SK-N-SH treated with all-trans-retinoic acid at 6 μM for 48 hours (cell line): Measurements from ENCODE around the gene COL1A2.

Experiments used
- ATAC-seq: fragments of 200-7000 bp; cut with Tn5 transposase; 3 replicates; pipeline ENCODE4 v1.9.1; 2020; ENCODE audit warnings: mild to moderate bottlenecking, moderate library complexity
- ARNTL ChIP-seq: fragments of 450-650 bp; formaldehyde crosslinking; IDR thresholded peaks from 2 replicates; pipeline ENCODE4 v1.5.0; 2020; ENCODE audit warnings: low read depth, mild to moderate bottlenecking, moderate library complexity, borderline replicate concordance
- BACH2 ChIP-seq: fragments of 250-450 bp; sonication (Bioruptor Pico); IDR thresholded peaks from 2 replicates; pipeline ENCODE4 v1.9.0; 2021; ENCODE audit warnings: mild to moderate bottlenecking, borderline replicate concordance
- CSDC2 ChIP-seq: fragments of 250-450 bp; sonication (Bioruptor Pico); IDR thresholded peaks from 2 replicates; pipeline ENCODE4 v1.5.0; 2020; ENCODE audit warnings: mild to moderate bottlenecking, moderate library complexity
- ESRRG ChIP-seq: fragments of 250-450 bp; sonication (Bioruptor Pico); IDR thresholded peaks from 2 replicates; pipeline ENCODE4 v1.6.1; 2021; ENCODE audit warnings: mild to moderate bottlenecking
- GLIS3 ChIP-seq: fragments of 250-450 bp; sonication (Bioruptor Pico); IDR thresholded peaks from 2 replicates; pipeline ENCODE4 v1.5.0; 2020; ENCODE audit warnings: mild to moderate bottlenecking, moderate library complexity
- ISL1 ChIP-seq: fragments of 250-450 bp; sonication (Bioruptor Pico); IDR thresholded peaks from 2 replicates; pipeline ENCODE4 v2.1.2; 2022; ENCODE audit warnings: mild to moderate bottlenecking, moderate library complexity
- OSR1 ChIP-seq: fragments of 250-450 bp; sonication (Bioruptor Pico); IDR thresholded peaks from 2 replicates; pipeline ENCODE4 v1.8.0; 2022; ENCODE audit warnings: moderate library complexity, mild to moderate bottlenecking, inconsistent platforms
- PPARA ChIP-seq: fragments of 250-450 bp; sonication (Bioruptor Pico); IDR thresholded peaks from 2 replicates; pipeline ENCODE4 v1.5.0; 2020; ENCODE audit warnings: mild to moderate bottlenecking, borderline replicate concordance
- RARB ChIP-seq: fragments of 250-450 bp; sonication (Bioruptor Pico); IDR thresholded peaks from 2 replicates; pipeline ENCODE4 v1.8.0; 2021; ENCODE audit warnings: mild to moderate bottlenecking, moderate library complexity
- SNAI2 ChIP-seq: fragments of 250-450 bp; sonication (Bioruptor Pico); IDR thresholded peaks from 2 replicates; pipeline ENCODE4 v1.5.0; 2020; ENCODE audit warnings: mild to moderate bottlenecking, moderate library complexity
- TCF4 ChIP-seq: fragments of 250-450 bp; sonication (Bioruptor Pico); IDR thresholded peaks from 2 replicates; pipeline ENCODE4 v1.8.0; 2021; ENCODE audit warnings: mild to moderate bottlenecking, moderate library complexity, borderline replicate concordance
- TOX ChIP-seq: fragments of 250-450 bp; sonication (Bioruptor Pico); IDR thresholded peaks from 2 replicates; pipeline ENCODE4 v1.8.0; 2021; ENCODE audit warnings: mild to moderate bottlenecking, moderate library complexity, borderline replicate concordance
- ZC3H10 ChIP-seq: fragments of 250-450 bp; sonication (Bioruptor Pico); IDR thresholded peaks from 2 replicates; pipeline ENCODE4 v1.5.1; 2021; ENCODE audit warnings: mild to moderate bottlenecking, moderate library complexity
- ZFP3 ChIP-seq: fragments of 250-450 bp; sonication (Bioruptor Pico); IDR thresholded peaks from 2 replicates; pipeline ENCODE4 v1.5.0; 2020; ENCODE audit warnings: mild to moderate bottlenecking, moderate library complexity
- ZFP30 ChIP-seq: fragments of 450-650 bp; formaldehyde crosslinking; IDR thresholded peaks from 2 replicates; pipeline ENCODE4 v1.5.0; 2022; ENCODE audit warnings: mild to moderate bottlenecking, moderate library complexity
- ZNF565 ChIP-seq: fragments of 450-650 bp; formaldehyde crosslinking; conservative IDR thresholded peaks from 2 replicates; pipeline ENCODE4 v1.5.0; 2020; ENCODE audit warnings: low read depth, mild to moderate bottlenecking, moderate library complexity
- ZNF70 ChIP-seq: fragments of 450-650 bp; formaldehyde crosslinking; IDR thresholded peaks from 2 replicates; pipeline ENCODE4 v1.5.0; 2020; ENCODE audit warnings: mild to moderate bottlenecking, moderate library complexity
- ZNF8 ChIP-seq: fragments of 450-650 bp; formaldehyde crosslinking; IDR thresholded peaks from 2 replicates; pipeline ENCODE4 v1.5.0; 2020; ENCODE audit warnings: mild to moderate bottlenecking, moderate library complexity
- TF ChIP-seq, protein P1 (sequence below): fragments of 250-450 bp; sonication (Bioruptor Pico); IDR thresholded peaks from 2 replicates; pipeline ENCODE4 v1.8.0; 2020; ENCODE audit warnings: mild to moderate bottlenecking, moderate library complexity, borderline replicate concordance
- TF ChIP-seq, protein P2 (sequence below): fragments of 250-450 bp; sonication (Bioruptor Pico); IDR thresholded peaks from 2 replicates; pipeline ENCODE4 v1.5.1; 2020; ENCODE audit warnings: low read depth, mild to moderate bottlenecking, moderate library complexity
- TF ChIP-seq, protein P3 (sequence below): fragments of 250-450 bp; sonication (Bioruptor Pico); IDR thresholded peaks from 2 replicates; pipeline ENCODE4 v1.5.0; 2020; ENCODE audit warnings: mild to moderate bottlenecking, moderate library complexity
- TF ChIP-seq, protein P4 (sequence below): fragments of 250-450 bp; sonication (Bioruptor Pico); IDR thresholded peaks from 2 replicates; pipeline ENCODE4 v1.5.1; 2021; ENCODE audit warnings: mild to moderate bottlenecking, moderate library complexity

The COL1A2 gene

DNA sequence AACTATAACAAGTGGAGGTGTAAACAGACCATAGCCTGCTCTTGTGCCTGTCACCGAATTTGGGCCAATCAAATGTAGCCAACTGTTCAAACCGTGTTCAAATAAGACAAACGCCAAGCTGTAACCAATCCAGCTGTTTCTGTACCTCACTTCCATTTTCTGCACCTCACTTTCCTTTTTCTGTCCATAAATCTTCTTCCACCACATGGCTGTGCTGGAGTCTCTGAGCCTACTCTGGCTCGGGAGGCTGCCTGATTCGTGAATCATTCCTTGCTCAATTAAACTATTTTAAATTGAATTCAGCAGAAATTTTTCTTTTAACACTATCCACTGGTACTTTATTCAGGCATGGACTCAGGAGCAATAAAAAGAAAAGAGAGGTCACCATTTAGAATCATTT lies 29.9 kb upstream of the COL1A2 start:
- TF ChIP-seq, protein P1, sequence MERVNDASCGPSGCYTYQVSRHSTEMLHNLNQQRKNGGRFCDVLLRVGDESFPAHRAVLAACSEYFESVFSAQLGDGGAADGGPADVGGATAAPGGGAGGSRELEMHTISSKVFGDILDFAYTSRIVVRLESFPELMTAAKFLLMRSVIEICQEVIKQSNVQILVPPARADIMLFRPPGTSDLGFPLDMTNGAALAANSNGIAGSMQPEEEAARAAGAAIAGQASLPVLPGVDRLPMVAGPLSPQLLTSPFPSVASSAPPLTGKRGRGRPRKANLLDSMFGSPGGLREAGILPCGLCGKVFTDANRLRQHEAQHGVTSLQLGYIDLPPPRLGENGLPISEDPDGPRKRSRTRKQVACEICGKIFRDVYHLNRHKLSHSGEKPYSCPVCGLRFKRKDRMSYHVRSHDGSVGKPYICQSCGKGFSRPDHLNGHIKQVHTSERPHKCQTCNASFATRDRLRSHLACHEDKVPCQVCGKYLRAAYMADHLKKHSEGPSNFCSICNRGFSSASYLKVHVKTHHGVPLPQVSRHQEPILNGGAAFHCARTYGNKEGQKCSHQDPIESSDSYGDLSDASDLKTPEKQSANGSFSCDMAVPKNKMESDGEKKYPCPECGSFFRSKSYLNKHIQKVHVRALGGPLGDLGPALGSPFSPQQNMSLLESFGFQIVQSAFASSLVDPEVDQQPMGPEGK (CRISPR knock-in tag) = no peak
- TF ChIP-seq ZNF70 (CRISPR knock-in tag) (no peak), ZNF8 (CRISPR knock-in tag) (no peak), ZC3H10 (no peak), GLIS3 (CRISPR knock-in tag) (no peak), PPARA (no peak), TOX (no peak), ARNTL (CRISPR knock-in tag) (no peak), OSR1 (CRISPR knock-in tag) (no peak), ESRRG (no peak), ZFP30 (CRISPR knock-in tag) (no peak), CSDC2 (CRISPR knock-in tag) (no peak)
- TF ChIP-seq, protein P2, sequence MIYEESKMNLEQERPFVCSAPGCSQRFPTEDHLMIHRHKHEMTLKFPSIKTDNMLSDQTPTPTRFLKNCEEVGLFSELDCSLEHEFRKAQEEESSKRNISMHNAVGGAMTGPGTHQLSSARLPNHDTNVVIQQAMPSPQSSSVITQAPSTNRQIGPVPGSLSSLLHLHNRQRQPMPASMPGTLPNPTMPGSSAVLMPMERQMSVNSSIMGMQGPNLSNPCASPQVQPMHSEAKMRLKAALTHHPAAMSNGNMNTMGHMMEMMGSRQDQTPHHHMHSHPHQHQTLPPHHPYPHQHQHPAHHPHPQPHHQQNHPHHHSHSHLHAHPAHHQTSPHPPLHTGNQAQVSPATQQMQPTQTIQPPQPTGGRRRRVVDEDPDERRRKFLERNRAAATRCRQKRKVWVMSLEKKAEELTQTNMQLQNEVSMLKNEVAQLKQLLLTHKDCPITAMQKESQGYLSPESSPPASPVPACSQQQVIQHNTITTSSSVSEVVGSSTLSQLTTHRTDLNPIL (CRISPR knock-in tag) = no peak
- ATAC-seq = no peak

DNA sequence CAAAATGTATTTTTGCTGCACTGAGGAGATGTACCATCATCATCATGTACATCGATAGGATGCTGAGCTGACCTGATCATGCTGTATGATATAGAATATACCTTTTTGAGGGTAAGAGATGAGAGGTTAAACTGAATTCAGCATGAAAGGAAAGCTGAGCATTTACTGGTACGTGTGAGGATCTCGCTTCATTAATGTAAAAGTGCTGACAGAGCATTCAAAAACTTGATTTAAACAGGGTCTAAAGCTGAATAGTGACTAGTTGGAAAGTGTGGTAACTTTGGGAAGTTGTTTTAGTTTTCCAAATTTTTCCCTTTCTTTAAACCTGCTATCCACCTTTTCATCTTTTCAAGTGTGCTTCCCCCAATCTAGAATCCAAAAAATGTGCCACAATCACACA lies 28.5 kb upstream of the COL1A2 start:
- TF ChIP-seq SNAI2 (CRISPR knock-in tag) (no peak), TCF4 (CRISPR knock-in tag) (no peak), OSR1 (CRISPR knock-in tag) (no peak), ESRRG (no peak), RARB (no peak), ZNF565 (CRISPR knock-in tag) (no peak), ZFP30 (CRISPR knock-in tag) (no peak), ZNF8 (CRISPR knock-in tag) (no peak), BACH2 (CRISPR knock-in tag) (no peak)
- TF ChIP-seq, protein P1 (CRISPR knock-in tag) = no peak
- TF ChIP-seq, protein P3, sequence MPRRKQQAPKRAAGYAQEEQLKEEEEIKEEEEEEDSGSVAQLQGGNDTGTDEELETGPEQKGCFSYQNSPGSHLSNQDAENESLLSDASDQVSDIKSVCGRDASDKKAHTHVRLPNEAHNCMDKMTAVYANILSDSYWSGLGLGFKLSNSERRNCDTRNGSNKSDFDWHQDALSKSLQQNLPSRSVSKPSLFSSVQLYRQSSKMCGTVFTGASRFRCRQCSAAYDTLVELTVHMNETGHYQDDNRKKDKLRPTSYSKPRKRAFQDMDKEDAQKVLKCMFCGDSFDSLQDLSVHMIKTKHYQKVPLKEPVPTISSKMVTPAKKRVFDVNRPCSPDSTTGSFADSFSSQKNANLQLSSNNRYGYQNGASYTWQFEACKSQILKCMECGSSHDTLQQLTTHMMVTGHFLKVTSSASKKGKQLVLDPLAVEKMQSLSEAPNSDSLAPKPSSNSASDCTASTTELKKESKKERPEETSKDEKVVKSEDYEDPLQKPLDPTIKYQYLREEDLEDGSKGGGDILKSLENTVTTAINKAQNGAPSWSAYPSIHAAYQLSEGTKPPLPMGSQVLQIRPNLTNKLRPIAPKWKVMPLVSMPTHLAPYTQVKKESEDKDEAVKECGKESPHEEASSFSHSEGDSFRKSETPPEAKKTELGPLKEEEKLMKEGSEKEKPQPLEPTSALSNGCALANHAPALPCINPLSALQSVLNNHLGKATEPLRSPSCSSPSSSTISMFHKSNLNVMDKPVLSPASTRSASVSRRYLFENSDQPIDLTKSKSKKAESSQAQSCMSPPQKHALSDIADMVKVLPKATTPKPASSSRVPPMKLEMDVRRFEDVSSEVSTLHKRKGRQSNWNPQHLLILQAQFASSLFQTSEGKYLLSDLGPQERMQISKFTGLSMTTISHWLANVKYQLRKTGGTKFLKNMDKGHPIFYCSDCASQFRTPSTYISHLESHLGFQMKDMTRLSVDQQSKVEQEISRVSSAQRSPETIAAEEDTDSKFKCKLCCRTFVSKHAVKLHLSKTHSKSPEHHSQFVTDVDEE = no peak

DNA sequence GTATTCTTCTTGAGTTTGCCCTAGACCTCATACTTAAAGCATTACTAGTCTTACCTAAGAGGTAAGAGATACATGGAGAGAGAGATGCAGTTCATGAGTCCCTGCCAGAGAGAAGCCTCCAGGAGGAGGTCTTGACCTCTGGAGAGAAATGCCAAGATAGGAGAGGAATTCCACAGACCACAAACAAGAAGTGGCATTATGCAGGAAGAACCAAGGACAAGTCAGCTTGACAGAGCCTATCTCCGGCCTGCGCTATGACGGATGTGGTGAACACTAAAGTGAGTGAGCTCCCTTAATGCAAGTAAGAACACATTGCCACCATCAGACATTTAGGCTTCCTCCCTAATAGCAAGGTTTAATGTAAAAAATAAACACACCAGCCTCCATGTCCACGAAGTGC lies 27.9 kb upstream of the COL1A2 start:
- TF ChIP-seq ZNF70 (CRISPR knock-in tag) = no peak
- TF ChIP-seq TOX = no peak
- TF ChIP-seq, protein P4, sequence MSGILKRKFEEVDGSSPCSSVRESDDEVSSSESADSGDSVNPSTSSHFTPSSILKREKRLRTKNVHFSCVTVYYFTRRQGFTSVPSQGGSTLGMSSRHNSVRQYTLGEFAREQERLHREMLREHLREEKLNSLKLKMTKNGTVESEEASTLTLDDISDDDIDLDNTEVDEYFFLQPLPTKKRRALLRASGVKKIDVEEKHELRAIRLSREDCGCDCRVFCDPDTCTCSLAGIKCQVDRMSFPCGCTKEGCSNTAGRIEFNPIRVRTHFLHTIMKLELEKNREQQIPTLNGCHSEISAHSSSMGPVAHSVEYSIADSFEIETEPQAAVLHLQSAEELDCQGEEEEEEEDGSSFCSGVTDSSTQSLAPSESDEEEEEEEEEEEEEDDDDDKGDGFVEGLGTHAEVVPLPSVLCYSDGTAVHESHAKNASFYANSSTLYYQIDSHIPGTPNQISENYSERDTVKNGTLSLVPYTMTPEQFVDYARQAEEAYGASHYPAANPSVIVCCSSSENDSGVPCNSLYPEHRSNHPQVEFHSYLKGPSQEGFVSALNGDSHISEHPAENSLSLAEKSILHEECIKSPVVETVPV (CRISPR knock-in tag) = no peak
- TF ChIP-seq ESRRG = no peak
- no peak for ATAC-seq

More for the DNA sequence above, 28.5 kb upstream of the COL1A2 start:
- no peak for ATAC-seq

DNA sequence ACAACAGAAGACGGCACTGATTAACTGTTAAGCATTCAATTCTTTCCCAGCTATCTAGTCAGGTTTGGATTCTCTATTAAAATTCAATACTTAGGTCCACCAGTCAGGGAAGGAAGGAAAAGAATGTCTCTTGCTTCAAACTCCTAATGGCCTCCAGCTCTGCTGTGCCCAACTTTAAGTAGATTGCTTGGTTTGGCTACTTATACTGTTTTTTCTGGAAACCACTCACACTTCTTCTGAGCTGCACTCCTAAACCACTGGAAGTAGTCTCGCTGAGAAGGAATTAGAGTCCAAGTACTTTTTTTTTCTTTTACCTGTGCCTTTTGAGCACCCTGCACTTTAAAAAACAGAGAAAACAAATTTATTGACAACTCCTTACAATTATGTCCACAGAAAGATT lies 26.7 kb upstream of the COL1A2 start:
- no peak for TF ChIP-seq ZNF565 (CRISPR knock-in tag)
- TF ChIP-seq ZNF70 (CRISPR knock-in tag) = no peak
- no peak for TF ChIP-seq ISL1 (CRISPR knock-in tag)
- TF ChIP-seq CSDC2 (CRISPR knock-in tag) = no peak
- TF ChIP-seq, protein P2 (CRISPR knock-in tag) = no peak
- TF ChIP-seq ZFP3 (CRISPR knock-in tag) = no peak
- ATAC-seq = peak; percentile 69
